GM18517 (cell line): ENCODE data around the gene HDAC1.

Experiments
- ATAC-seq: cut with Tn5 transposase; IDR thresholded peaks from one replicate; pipeline ENCODE4 v1.9.1; 2021; ENCODE audit warnings: mild to moderate bottlenecking, moderate library complexity; ENCODE audit not compliant: unreplicated experiment

Gene HDAC1

DNA sequence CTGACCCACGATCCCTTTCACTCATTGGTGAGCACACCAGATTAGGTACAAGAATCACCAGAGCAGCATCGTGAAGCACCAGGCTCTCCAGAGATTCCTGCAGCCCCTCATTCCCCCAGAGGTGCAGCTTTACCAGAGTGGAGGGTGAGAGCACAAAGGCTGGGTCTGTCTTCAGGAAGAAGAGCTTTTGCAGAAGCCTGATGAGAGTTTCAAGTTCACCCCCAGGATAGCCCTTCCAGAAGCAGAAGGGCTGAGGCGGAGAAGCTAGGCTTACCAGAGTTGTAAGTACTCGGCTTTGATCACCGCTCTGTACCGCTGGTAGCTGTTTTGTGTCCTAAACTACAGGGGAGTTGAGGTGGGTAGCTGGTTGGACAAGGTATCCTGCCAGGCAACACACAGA lies 73.6 kb downstream of the HDAC1 start:
- no peak for ATAC-seq

DNA sequence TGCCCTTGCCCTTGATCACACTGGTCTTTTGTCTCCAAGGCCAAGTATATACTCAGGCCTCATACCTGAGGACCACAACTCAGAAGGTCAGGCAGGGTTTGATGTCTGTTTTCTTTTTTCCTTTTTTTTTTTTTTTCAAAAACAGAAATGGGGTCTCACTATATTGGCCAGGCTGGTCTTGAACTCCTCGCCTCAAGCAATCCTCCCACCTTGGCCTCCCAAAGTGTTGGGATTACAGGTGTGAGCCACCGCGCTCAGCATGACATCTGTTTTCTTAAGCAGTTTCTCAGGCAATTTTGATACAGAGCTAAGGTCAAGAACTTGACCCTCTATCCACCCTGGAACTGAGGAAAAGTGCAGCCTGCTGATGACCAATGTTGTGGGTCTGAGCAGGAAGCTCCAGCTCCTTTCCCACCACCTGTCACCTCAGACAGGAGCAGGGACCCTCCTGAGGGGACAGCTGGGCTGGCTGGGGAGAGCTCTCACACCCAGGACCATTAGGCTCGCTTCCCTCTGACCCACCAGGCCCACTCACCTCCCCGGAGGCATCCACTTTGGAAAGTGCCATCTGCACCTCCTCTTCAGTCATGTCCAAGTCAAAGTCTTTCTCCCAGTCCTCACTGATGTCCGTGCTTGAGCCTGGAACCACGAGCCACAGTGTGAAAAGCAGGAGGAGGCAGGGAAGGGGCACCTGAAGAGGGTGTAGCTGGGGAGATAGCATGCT lies 76.2 kb downstream of the HDAC1 start:
- ATAC-seq = no peak

DNA sequence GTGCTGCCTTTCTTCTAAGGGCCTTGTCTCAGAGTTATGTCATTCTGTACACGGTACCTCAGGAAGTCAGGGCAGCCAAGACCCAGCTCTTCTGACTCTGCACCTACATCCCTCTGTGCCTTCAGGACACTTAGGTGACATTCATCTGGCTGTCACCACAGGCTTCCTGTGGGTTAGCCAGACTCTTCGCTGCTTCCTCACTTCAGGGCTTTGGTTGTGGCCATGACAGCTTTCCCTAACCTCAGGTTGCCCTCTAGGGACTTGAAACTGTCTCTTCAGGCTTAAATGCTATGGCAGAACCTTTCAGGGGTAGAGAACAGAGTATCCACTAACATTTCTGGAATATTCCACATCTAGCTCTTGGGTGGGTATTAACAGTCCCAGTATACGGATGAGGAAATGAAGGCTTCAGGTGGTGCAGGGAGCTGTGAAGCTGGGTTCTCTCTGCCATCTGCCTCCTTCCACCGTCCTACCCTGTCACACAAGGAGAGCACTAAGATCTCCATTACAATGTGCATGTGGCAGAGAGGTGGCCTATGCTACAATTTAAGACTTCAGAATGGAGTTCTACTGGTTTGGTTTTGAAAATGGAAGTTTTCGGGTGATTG lies 80.4 kb downstream of the HDAC1 start:
- no peak for ATAC-seq

DNA sequence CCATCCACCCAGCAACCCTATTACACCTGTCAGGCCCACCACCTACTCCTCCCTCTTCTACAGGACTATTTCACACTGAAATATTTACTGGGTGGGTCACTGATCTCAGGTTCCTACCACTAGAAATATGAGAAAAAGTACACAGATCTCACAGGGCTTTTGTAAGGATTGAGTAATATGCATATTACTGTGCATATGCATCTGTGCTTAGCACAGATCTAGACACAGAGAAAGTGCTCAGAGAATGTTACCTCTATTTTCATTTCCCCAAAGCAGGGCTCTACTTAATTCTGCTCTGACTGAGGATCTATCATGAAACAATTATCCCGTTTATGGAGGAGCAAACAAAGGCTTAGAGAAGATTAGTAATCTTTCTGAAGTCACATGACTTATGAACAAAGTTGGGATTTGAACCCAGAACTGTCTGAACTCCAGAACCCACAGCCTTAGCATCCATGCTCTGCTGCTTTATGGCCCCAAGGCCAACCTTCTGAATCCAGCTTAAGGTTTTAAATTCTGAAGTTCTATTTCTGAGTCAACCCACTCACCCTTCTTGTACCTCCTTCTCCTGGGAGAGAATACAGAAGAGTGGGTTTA lies 82.2 kb downstream of the HDAC1 start:
- no peak for ATAC-seq

DNA sequence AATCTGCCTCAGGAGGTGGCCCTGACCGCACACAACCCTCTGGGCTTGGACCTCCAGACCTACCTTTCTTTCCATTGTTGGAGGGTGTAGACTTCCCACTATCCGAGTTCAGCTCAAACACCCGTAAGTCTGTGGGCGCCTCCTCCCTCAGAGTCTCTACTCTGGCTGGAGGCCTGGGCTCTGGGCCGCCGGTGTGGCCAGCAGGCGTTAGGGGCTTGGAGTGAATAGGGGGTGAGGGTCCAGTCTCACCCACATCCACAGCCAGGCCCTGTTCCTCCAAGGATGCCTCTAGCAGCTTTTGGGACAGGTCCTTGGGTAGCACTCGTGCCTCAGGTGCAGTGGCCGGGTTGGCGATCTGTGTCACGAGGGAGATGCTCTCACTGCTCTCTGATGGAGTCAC lies 84.3 kb downstream of the HDAC1 start:
- no peak for ATAC-seq

GRCh38 chr1:32377541-32378220 lies 85.8 kb downstream of the HDAC1 start:
- ATAC-seq = no peak

DNA sequence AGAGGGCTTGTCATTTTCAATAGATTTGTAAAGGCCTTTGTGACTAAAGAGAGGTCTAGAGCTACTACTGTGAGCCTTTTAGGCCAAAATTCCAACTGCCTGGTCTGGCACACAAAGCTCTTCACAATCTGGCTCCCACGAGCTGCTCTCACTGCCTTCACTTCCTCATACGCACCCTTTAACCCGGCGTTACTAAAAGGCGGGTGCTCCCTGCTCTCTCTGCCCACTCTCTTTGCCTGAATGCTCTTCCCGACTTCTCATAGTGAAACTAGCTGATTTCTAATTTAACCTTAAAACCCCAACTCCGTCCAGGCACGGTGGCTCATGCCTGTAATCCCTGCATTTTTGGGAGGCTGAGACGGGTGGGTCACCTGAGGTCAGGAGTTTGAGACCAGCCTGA lies 88.2 kb downstream of the HDAC1 start:
- no peak for ATAC-seq
